NCI-H446 treated with DMSO at 0.1 percent for 48 hours (cell line): ENCODE data around the gene SLC16A13.
"Not testable (repeated sequence)": the region's sequence is repeated elsewhere in the genome, so short reads cannot be mapped to it uniquely, and the experiment has no call there.

Source experiments
- DNase-seq: peaks from one replicate; lab custom pipeline; 2025; lab: John Stamatoyannopoulos, UW

The SLC16A13 gene

DNA sequence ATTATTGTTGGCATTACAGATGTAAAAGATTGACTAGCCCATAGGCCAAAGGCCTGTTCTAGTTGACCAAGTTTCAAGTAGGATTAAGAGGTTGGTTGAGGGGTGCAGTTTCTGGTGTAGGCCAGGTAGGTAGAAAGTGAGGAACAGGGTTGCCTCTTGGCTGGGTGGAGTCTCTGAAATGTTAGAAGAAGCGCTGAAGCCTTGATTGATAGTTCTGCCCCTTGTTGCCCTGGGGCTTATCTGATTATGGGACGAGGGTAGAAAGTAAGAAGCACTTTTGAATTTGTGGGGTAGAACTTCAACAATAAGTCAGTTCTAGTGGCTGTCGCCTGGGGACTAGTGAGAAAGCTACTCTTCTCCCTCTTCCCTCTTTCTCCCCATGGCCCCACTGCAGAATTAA is 6.7 kb upstream of the SLC16A13 start:
- no peak for DNase-seq

DNA sequence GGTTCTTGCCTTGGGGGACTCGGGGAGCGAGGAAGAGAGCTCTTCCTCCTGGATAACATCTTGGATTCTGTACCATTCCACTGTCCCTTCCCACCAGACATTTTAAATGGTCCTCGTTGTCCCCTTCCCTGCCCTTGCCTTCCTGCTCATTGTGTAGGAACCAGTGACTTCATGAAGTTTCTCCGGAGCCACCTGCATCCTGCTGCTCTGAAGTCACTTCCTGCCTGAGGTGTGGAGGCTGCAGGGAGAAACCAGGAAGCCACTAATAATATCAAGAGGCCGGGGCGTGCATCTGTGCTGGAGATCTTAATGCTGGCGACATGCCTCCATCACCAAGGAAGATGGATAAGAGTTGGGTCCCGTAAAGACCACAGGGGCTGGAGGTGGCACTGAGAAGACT is 6.2 kb upstream of the SLC16A13 start:
- no peak for DNase-seq

DNA sequence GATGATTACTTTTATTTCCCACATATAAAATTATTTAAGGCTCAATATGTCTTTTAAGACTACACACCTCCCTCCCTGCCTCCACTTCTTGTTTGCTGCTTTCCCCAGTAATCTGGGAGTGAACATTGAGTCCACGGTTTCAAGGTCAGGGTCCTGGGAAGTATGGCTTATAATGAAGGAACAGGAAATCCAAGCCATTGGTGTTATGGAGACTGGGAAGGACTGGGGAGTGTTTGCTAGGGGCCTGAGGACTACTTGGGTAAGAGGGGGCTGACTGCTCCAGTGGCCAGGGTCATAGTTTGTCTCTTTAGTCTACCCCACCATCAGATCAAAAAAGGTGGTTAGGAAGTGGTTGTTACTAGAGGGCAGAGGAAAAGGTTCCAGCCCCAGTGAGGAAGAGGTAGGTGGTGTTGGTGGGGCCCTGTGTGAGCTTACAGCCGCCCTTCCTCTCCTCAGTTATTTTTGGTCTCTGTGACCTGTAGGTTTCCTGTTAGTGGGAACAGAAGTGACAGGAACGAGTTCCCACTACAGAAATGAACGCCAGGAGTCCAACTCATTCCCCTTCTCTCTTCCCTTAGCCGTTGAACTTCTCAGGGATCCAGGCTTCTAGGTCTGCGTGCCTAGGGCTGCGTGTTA is 742 bp upstream of the SLC16A13 start:
- DNase-seq, result no peak

DNA sequence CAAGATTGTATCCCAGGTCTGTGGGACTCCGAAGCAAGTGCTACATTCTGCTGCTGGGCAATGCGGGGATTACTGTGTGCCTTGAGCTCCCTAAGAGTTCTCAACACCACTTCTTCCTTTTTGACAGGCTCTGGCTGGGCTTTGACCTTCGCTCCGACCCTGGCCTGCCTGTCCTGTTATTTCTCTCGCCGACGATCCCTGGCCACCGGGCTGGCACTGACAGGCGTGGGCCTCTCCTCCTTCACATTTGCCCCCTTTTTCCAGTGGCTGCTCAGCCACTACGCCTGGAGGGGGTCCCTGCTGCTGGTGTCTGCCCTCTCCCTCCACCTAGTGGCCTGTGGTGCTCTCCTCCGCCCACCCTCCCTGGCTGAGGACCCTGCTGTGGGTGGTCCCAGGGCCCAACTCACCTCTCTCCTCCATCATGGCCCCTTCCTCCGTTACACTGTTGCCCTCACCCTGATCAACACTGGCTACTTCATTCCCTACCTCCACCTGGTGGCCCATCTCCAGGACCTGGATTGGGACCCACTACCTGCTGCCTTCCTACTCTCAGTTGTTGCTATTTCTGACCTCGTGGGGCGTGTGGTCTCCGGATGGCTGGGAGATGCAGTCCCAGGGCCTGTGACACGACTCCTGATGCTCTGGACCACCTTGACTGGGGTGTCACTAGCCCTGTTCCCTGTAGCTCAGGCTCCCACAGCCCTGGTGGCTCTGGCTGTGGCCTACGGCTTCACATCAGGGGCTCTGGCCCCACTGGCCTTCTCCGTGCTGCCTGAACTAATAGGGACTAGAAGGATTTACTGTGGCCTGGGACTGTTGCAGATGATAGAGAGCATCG is 2.4 kb downstream of the SLC16A13 start:
- DNase-seq, result no peak

DNA sequence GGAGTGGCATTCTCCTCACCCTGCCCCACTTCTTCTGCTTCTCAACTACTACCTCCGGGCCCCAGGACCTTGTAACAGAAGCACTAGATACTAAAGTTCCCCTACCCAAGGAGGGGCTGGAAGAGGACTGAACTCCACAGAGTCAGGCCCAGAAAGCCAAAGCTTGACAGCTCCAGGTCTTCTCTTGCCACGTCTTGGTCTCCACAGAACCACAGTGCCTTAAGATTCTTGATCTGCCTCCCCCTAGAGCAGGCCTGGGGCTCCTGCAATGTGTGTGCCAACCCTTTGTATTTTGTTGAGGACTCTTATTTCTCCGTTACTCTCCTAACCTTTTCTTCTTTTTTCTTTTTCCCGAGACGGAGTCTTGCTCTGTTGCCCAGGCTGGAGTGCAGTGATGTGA is 4.0 kb downstream of the SLC16A13 start:
- no peak for DNase-seq

DNA sequence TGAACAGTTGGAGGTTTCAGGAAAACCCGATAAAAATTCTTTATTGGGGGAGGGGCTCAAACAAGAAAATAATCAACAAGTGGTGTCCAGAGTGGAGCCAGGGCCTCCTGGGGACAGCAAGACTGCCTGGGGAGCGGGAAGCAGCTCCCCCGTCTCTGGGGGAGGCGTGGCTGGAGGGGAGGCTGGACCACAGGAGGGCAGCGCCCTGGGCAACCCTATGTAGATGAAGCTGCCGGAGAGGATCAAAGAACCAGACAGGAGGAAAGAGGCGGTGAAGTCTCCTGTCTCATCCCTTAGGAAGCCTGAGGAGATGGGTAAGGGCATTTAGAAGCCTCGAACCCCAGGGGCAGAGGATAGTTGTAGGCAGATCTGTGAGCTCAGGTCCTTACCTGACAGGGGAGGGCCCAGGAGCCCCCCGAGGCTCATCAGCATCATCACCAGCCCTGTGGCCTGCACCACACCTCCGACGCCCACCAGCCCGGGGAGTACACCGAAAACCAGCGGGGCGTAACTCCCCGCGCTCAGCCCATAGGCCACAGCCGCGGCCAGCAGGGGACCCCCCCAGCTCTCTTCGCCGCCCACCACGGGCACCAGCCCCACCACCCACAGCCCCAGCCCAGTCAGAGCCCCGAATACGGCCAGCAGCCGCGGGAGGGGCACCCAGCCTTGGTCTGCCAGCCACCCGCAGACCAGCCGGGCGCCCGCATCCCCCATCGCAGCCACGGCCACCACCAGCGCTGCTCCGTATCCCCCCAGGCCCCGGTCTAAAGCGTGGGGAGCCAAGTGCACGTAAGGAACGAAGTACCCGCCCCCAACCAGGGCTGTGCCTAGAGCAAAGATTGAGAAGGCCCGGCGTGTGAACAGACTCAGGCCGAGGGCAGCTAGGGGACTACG is 6.0 kb downstream of the SLC16A13 start:
- DNase-seq, result no peak

DNA sequence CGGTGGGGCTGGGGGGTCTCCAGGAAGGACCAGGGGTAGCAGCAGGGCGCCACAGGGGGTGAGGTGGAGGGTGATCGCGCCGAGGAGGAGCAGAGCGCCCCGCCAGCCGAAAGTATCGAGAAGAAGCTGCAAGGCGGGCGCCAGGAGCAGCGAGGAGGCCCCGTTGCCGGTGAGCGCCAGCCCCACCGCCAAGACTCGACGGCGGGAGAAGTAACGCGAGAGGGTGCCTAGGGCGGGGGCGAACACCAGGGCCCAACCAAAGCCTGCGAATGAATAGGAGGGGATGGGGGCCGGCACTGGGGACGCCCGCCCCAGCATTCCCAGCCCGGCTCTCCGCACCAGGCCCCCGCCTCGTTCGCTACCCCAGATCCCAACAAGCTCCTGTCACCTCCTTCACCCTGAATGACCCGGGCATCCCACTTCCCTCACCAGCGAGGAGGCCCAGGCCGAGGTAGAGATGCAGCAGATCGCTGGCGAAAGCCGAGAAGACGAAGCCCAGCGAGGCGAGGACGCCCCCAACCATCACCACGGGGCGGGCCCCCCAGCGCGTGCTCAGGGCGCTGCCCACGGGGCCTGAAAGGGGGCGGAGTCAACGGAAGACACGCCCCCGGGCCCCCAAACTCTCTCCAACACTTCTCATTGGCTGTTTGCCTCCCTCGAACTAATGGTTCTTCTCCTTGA is 6.8 kb downstream of the SLC16A13 start:
- DNase-seq, result no peak

DNA sequence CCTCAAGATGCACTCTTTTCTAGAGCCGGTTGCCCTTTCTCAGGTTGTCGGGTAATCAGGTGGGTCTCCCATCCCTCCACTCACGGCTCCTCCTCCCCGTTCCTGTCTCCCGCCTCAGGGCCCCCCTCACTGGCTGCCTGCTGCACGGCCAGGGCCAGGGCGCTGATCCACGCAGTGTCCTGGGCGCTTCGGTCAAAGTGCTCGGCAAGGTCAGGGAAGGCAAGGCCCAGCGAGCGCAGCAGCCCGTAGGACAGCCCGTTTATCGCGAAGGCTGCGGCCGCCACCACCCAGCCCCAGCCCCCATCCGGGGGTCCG is 7.3 kb downstream of the SLC16A13 start:
- DNase-seq, result no peak

DNA sequence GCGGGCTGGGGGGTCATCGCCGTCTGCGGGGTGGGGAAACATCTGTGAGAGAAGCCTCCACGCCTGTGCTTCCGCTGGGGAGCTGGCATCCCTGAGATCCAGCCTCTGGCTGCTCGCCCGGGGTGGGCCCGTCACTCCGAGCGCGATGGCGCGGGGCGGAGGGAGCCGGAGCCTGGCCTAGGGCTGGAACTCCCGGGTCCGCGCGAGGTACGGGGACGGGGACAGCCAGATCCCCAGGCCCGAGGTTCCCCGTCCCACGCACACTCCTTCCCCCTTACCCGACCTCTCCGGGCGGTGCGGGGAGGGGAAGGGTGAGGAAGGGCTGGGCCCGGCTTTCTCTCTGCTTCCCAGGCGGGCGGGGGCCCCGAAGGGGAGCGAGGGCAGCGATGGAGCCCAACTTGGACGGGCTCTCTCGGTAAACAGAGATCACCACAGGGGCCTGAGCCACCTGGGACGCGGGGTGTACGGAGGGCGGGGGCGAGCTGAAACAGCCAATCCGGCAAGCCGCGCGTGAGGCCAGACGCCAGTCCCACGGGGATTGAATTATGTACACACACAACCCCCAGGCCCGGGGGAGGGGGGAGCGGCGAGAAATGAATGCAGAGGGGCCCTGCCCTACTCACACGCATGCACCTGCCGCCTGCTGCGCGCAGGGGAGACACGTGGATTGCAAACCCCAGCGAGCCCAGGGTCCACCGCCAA is 7.8 kb downstream of the SLC16A13 start, which contains the start of gene SLC16A11:
Gene SLC16A11 (minus strand): TSS at position 596 of the 702 bp plus-strand sequence. CDS start 579 bp downstream, at position 17.
- no peak for DNase-seq

DNA sequence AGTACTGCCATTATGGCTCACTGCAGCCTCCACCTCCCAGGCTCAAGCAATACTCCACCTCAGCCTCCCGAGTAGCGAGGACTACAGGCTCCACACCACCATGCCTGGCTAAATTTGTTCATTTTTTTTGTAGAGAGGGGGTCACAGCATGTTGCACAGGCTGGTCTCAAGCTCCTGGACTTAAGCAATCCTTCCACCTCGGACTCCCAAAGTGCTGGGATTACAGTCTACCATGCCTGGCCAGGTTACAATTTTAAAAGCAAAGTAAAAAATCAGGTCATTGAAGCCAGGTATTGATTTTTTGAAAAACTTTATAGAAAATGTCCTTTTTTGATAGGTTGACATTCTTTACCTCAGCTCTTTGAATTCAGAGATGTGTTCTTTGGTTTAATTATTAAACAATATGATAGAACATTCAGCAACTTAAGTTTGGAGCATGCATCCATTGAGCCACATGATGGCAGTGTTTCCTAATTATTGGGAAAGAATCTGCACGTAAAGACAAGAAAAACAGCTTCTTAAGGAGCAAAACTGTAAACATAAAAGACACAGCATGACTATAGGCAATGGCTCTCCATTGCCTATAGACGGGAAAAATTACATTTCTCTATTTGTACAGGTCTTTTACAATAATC is 9.8 kb downstream of the SLC16A13 start:
- peak; percentile 27 for DNase-seq

DNA sequence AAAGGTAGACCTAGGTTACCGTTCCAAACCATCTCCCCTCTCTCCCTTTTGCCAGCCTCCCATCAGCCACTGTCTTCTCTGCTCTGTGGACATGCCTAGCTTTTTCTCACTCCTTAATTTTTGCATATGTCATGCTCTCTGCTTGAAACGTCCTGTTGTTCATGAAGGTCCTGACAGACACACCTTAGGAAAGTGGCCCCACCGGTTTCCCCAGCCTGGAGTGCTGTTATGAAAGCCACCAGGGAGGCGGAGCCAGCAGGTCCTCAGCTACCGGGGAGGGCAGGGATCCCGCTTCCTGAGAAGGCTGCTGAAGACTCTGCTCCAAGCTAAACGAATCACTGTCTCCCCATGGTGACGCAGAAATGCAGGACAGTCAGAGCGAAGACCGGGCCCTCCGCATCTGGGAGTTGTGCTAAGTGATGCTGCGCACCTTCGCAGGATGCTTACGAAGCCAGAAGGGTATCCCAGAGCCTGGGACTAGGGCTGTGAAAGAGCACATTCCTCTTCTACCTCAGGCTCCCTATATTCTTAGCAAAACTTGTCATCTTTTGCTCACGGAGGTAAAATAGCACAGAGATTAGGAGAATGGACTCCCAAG is 10.4 kb downstream of the SLC16A13 start:
- DNase-seq, result no peak

DNA sequence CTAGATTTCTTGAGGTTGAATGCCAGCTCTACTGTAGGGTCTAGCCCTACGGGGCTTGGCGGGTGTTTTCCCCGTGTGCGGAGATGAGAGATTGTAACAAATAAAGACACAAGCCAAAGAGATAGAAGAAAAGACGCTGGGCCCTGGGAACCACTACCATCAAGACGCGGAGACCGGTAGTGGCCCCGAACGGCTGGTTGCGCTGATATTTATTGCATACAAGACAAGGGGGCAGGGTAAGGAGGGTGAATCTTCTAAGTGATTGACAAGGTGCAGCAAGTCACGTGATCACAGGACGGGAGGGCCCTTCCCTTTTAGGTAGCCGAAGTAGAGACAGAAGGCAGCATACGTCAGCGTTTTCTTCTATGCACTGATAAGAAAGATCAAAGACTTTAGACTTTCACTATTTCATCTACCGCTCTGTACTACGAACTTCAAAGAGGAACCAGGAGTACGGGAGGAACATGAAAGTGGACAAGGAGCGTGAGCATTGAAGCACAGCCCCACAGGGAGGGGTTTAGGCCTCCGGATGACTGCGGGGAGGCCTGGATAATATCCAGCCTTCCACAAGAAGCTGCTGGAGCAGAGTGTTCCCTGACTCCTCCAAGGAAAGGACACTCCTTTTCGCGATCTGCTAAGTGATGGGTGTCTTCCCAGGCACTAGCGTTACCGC is 11.0 kb downstream of the SLC16A13 start:
- DNase-seq, result not testable (repeated sequence)

DNA sequence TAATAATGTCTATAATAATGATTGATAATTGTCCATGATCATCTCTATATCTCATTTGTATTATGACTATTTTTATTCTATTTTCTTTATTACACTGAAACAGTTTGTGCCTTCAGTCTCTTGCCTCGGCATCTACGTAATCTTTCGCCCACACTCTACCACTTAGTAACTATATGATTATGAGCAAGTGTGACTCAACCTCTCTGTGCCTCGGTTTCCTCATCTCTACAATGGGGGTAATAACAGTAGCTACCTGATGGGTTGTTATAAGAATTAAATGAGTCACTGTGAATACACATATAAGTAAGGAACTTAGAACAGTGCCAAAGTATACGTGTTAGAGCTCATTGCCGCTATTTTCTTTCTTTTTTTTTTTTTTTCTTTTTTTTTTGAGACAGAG is 11.8 kb downstream of the SLC16A13 start:
- DNase-seq, result no peak

DNA sequence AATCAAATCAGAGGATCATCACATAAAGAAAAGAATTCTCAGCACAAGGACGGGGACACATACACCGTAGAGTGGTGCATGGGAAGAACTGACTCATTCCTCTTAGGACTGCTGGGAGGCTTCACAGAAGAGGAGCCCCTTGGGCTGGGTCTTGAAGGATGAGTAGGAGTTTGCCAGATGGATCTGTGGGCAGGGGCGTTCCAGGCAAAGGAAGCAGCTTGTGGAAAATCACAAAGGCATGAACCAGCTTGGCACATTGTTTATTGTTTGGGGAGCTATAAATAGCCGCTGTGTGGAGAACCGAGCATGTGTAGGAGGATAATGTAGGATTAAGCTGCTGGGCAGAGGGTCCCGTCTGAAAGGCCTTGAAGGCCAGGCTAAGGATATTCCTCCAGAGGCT is 13.2 kb downstream of the SLC16A13 start:
- DNase-seq, result no peak

DNA sequence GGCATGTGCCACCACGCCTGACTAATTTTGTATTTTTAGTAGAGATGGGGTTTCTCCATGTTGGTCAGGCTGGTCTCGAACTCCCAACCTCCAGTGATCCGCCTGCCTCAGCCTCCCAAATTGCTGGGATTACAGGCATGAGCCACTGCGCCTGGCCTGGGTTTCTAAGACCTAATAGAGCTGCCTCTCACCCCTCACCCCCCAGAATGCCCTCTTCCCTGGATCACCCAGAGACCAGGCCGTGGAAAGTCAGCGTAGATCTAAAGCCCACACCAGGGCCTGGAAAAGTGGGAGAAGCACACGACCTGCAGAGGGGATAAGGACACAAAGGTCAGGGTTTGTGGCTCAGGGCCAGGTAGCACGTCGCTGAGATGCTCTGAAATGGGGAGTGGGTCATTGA is 14.8 kb downstream of the SLC16A13 start:
- not testable (repeated sequence) for DNase-seq

DNA sequence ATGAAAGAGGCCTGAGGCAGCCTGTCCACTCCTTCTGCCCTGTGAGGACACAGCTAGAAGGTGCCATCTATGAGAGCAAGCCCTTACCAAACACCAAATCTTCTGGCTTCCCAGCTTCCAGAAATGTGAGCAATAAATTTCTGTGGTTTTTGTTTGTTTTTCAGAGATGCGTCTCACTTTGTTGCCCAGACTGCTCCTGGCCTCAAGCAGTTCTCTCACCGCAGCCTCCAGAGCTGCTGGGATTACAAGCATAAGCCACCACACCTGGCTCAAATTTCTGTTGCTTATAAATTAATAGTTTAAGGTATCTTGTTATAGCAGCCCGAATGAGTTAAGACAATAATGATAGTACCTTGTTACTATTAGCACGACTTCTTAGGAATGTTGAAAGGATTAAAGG is 20.6 kb downstream of the SLC16A13 start:
- no peak for DNase-seq

DNA sequence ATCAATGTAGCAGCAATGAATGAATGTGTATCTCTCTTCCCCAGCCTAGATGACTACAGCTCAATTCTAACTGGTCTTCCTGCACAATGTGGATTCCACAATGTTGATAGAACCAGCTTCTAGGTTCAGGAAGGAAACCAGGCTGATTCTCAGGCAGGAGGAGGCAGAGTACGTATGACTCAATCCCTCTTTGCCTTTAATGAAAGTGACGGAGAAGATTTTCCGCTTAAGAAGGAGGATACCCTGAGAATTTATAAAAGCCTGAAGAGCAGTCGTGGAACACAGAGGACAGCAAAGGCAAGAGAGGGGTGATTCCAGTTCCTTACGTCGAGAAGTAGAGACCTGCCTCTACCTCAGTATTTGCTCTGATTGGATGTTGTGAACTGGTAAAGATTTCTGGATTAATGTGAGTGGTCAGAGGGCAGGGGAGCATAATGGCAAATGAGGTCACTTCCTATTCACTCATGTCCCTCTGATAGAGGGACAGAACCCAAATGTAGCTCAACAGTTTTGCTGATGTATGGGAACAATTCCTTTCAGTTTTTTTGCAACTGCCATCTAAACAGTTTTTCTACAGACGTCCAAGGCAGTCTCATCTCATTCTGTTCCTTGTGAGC is 23.1 kb downstream of the SLC16A13 start:
- no peak for DNase-seq

DNA sequence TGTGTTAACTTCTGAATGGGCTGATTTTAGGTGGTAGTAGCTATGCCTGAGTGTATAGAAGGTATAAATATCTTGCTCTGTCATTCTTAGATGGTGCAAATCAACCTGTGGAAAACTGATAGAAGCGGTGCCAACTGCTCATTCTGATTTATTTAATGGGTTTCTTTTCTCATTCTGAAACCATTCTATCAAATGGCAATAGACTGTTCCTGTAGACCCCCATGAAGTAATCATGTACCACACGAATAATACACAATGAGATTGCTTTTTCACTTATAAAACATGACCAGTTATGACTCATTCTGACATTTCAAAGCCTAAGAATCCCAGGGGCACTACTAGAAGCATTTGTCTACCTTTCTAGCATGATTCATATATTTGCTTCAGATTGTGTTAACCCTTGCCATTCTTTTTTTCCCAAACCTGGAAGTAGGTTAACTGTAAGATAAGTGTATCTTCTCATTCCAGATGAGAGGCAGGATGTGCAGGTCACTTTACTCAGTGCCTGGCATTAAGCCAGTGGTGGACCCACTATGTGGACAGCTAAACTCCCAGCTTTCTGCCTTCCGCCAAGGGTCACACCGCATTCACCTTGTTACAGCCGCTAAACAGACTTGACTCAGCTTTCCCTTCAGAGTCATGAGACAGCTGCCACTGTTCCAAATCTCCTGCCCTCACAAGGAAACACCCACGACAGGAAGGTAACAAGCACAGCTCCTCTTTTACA is 24.5 kb downstream of the SLC16A13 start:
- DNase-seq, result no peak
